ENCODE measurements around the gene MYH11. TPM values are rescaled to one million over a fixed set of nuclear protein-coding genes. Genes with fewer than 3 reads are reported as not detected.
"Not testable (repeated sequence)": the region's sequence is repeated elsewhere in the genome, so short reads cannot be mapped to it uniquely, and the experiment has no call there.

Gene MYH11
- total and polyA plus RNA-seq, 8 donors, result 1.6 to 24.7 (median 5.0) TPM

- FAIRE-seq, result no peak
- Histone ChIP-seq H3K9me3 (no peaks in the 10 kb centered on the region), H3K36me3 (peaks cover 0 to 21% (median 0%) of the 10 kb centered on the region in 3 donors), H3K27me3 (no peaks in the 10 kb centered on the region), H3K4me3 (no peak overlapping the region), H3K27ac (no peak overlapping the region), H3K4me1 (no peaks in the 10 kb centered on the region)
- intact Hi-C loops (cut with DNase I), result loop anchor here in 1 of 3 donors (10.0 kb wide), 1 partner anchor 48 kb away; no protein-coding TSS in a partner anchor
- DNase-seq, result no peak
- no peak for ATAC-seq
- WGBS, 2 donors, result 89 to 92% methylated on average over 17 to 18 of the region's 18 CpGs
- TF ChIP-seq CTCF (IDR thresholded peaks at IDR 0.05), result no peak
These were observed 189.6 kb downstream of the MYH11 start for GRCh38 chr16:15667091-15667742.

- no peak for ATAC-seq
These were observed 191.7 kb downstream of the MYH11 start for GRCh38 chr16:15665107-15665506.

GRCh38 chr16:15660203-15660601 is 196.6 kb downstream of the MYH11 start:
- FAIRE-seq (no peak), DNase-seq (no peak), ATAC-seq (no peak)
- no peak overlapping the region for H3K4me3 ChIP-seq
- intact Hi-C loops (cut with DNase I), result loop anchor here in 1 of 3 donors (10.0 kb wide), 1 partner anchor 55 kb away; no protein-coding TSS in a partner anchor
- H3K27ac ChIP-seq, result no peak overlapping the region
- H3K9me3 ChIP-seq, result no peaks in the 10 kb centered on the region
- no peaks in the 10 kb centered on the region for H3K27me3 ChIP-seq
- 93 to 96% methylated on average over 5 of the region's 5 CpGs for WGBS, 2 donors
- no peak for TF ChIP-seq CTCF (IDR thresholded peaks at IDR 0.05)
- no peaks in the 10 kb centered on the region for H3K4me1 ChIP-seq
- no peaks in the 10 kb centered on the region for H3K36me3 ChIP-seq

More at GRCh38 chr16:15665107-15665506, 191.7 kb downstream of the MYH11 start:
- Histone ChIP-seq H3K27me3 (no peaks in the 10 kb centered on the region), H3K4me3 (no peak overlapping the region), H3K9me3 (no peaks in the 10 kb centered on the region), H3K36me3 (peaks cover 0 to 20% (median 0%) of the 10 kb centered on the region in 3 donors), H3K27ac (no peak overlapping the region), H3K4me1 (no peaks in the 10 kb centered on the region)
- intact Hi-C loops (cut with DNase I), result loop anchor here in 1 of 3 donors (10.0 kb wide), 1 partner anchor 50 kb away; no protein-coding TSS in a partner anchor
- FAIRE-seq (no peak), DNase-seq (no peak)
- no peak for TF ChIP-seq CTCF (IDR thresholded peaks at IDR 0.05)

- H3K9me3 ChIP-seq, result no peaks in the 10 kb centered on the region
- no peaks in the 10 kb centered on the region for H3K27me3 ChIP-seq
- no peak for FAIRE-seq
- H3K27ac ChIP-seq, result no peak overlapping the region
- no peaks in the 10 kb centered on the region for H3K36me3 ChIP-seq
- 94 to 97% methylated on average over 5 of the region's 5 CpGs for WGBS, 2 donors
- ATAC-seq, result no peak
- intact Hi-C loops (cut with DNase I), result no loop called here
- H3K4me1 ChIP-seq, result no peaks in the 10 kb centered on the region
- TF ChIP-seq CTCF (IDR thresholded peaks at IDR 0.05), result no peak
- no peak overlapping the region for H3K4me3 ChIP-seq
- no peak for DNase-seq
These were observed 198.3 kb downstream of the MYH11 start for GRCh38 chr16:15658556-15658955.

GRCh38 chr16:15658149-15658548 is 198.7 kb downstream of the MYH11 start:
- TF ChIP-seq CTCF (IDR thresholded peaks at IDR 0.05), result no peak
- 81 to 83% methylated on average over 6 of the region's 6 CpGs for WGBS, 2 donors
- FAIRE-seq (no peak), DNase-seq (no peak), ATAC-seq (no peak)
- H3K36me3 ChIP-seq, result no peaks in the 10 kb centered on the region
- no peaks in the 10 kb centered on the region for H3K9me3 ChIP-seq
- no peak overlapping the region for H3K4me3 ChIP-seq
- H3K27me3 ChIP-seq, result no peaks in the 10 kb centered on the region
- intact Hi-C loops (cut with DNase I), result no loop called here
- H3K4me1 ChIP-seq, result no peaks in the 10 kb centered on the region
- H3K27ac ChIP-seq, result no peak overlapping the region

- H3K36me3 ChIP-seq; intact Hi-C loops (cut with DNase I); H3K27ac ChIP-seq; ATAC-seq; H3K4me3 ChIP-seq; DNase-seq; FAIRE-seq; H3K9me3 ChIP-seq; H3K27me3 ChIP-seq; H3K4me1 ChIP-seq: not testable (repeated sequence)
- WGBS, 2 donors, result 90 to 98% methylated on average over 3 of the region's 6 CpGs
These were observed 201.3 kb downstream of the MYH11 start for GRCh38 chr16:15655561-15655960.

Data from pancreas (tissue), 10 donors.